GM12878 (cell line): Measurements from ENCODE around the gene RENBP. TPM values are rescaled to one million over a fixed set of nuclear protein-coding genes. Genes with fewer than 3 reads are reported as not detected.

Experiments
- ATAC-seq: fragments of 200-7000 bp; cut with Tn5 transposase; 3 replicates; pipeline ENCODE4 v1.9.1; 2020; ENCODE audit warnings: mild to moderate bottlenecking, moderate library complexity
- BruUV-seq: library from RNA; stranded (reverse); fragments of 400-500 nt; replicated peaks from 2 replicates; lab custom pipeline; 2021; lab: Mats Ljungman, UMichigan
- CTCF ChIA-PET: fragments of 300-600 bp; sonication (Branson Sonifier 250); formaldehyde crosslinking; extraction: SDS; loops from one replicate; lab custom pipeline; 2021; ENCODE audit warnings: inconsistent platforms; lab: Yijun Ruan, JAX
- POLR2A ChIA-PET: fragments of 350-600 bp; formaldehyde crosslinking; extraction: SDS; loops from one replicate; lab custom pipeline; 2021; ENCODE audit warnings: inconsistent platforms; lab: Charles Lee
- RAD21 ChIA-PET: fragments of 300-600 bp; sonication (Branson Sonifier 250); formaldehyde crosslinking; loops from one replicate; lab custom pipeline; 2023; ENCODE audit warnings: antibody characterized with exemption; ENCODE audit not compliant: unreplicated experiment; lab: Charles Lee
- SMC1A ChIA-PET: fragments of 300-600 bp; sonication (Branson Sonifier 250); formaldehyde crosslinking; loops from one replicate; lab custom pipeline; 2023; ENCODE audit not compliant: unreplicated experiment, uncharacterized antibody; lab: Charles Lee
- DNase-seq: peaks from one replicate; pipeline ENCODE4 v3.0.0-alpha.2; 2011; ENCODE audit warnings: low read depth, low spot score
- FAIRE-seq: peaks from 3 replicates; lab custom pipeline; 2011; peaks lifted over from hg19 to GRCh38; lab: Jason Lieb, UNC
- H2AFZ ChIP-seq: 2 replicates; pipeline ENCODE4 v1.6.0; 2011; ENCODE audit warnings: low read depth, low read length, control low read depth; ENCODE audit not compliant: control insufficient read depth
- H3K27ac ChIP-seq: 2 replicates; pipeline ENCODE4 v1.5.1; 2011; ENCODE audit warnings: control low read depth; ENCODE audit not compliant: control insufficient read depth, insufficient read depth
- H3K27me3 ChIP-seq, 2 experiments: replicated peaks in 1 of 2; 2 replicates each; pipeline versions ENCODE4 v1.6.0 to v1.6.1; 2011; ENCODE audit warnings: low read length in 1 of 2; ENCODE audit not compliant: control insufficient read depth in 2 of 2, insufficient read depth in 2 of 2
- H3K36me3 ChIP-seq, 2 experiments: 2 replicates each; pipeline ENCODE4 v1.5.1; 2011; ENCODE audit warnings: low read length in 1 of 2; ENCODE audit not compliant: control insufficient read depth in 2 of 2, insufficient read depth in 2 of 2
- H3K4me1 ChIP-seq: 2 replicates; pipeline ENCODE4 v1.6.1; 2011; ENCODE audit warnings: mild to moderate bottlenecking, low read length, moderate library complexity, mixed read lengths; ENCODE audit not compliant: control insufficient read depth, insufficient read depth
- H3K4me2 ChIP-seq: 2 replicates; pipeline ENCODE4 v1.6.0; 2011; ENCODE audit warnings: control low read depth; ENCODE audit not compliant: control insufficient read depth, insufficient read depth
- H3K4me3 ChIP-seq: fragments of 200-600 bp; sonication (generic); 2 replicates; pipeline ENCODE4 v1.5.1; 2016
- H3K79me2 ChIP-seq: 2 replicates; pipeline ENCODE4 v1.6.0; 2011; ENCODE audit warnings: low read length; ENCODE audit not compliant: control insufficient read depth, insufficient read depth
- H3K9ac ChIP-seq: 2 replicates; pipeline ENCODE4 v1.8.0; 2011; ENCODE audit warnings: low read length, control low read depth, mixed read lengths; ENCODE audit not compliant: control insufficient read depth, insufficient read depth
- H3K9me3 ChIP-seq: replicated peaks from 3 replicates; pipeline ENCODE4 v1.5.1; 2011; ENCODE audit warnings: mild to moderate bottlenecking, low read length; ENCODE audit not compliant: control insufficient read depth, insufficient read depth
- H4K20me1 ChIP-seq: 2 replicates; pipeline ENCODE4 v1.6.0; 2011; ENCODE audit not compliant: control insufficient read depth, insufficient read depth
- BHLHE40 ChIP-seq, 2 experiments: fragments of 450-650 bp in 1 of 2; IDR thresholded peaks; 2 replicates each; pipeline ENCODE4 v1.6.1; 2011 to 2017; ENCODE audit warnings: low read depth in 2 of 2, borderline replicate concordance in 1 of 2, improper control_type of control experiment in 1 of 2, low read length in 1 of 2, mild to moderate bottlenecking in 1 of 2
- IKZF1 ChIP-seq: fragments of 450-650 bp; conservative IDR thresholded peaks from 2 replicates; pipeline ENCODE4 v1.6.1; 2017; ENCODE audit warnings: antibody characterized with exemption, mild to moderate bottlenecking
- IKZF2 ChIP-seq, 2 experiments: fragments of 450-650 bp; IDR thresholded peaks; 2 replicates each; pipeline ENCODE4 v1.6.1; 2017; ENCODE audit warnings: mild to moderate bottlenecking in 2 of 2, moderate library complexity in 2 of 2
- NFYA ChIP-seq: IDR thresholded peaks from 2 replicates; pipeline ENCODE4 v1.6.1; 2011; ENCODE audit warnings: low read depth, mild to moderate bottlenecking, low read length, improper control_type of control experiment, borderline replicate concordance
- PAX8 ChIP-seq: fragments of 450-650 bp; IDR thresholded peaks from 2 replicates; pipeline ENCODE4 v1.6.1; 2017; ENCODE audit warnings: mild to moderate bottlenecking, moderate library complexity
- POLR2AphosphoS5 ChIP-seq: IDR thresholded peaks from 2 replicates; pipeline ENCODE4 v1.6.1; 2011; ENCODE audit warnings: mild to moderate bottlenecking, low read length, inconsistent platforms
- RCOR1 ChIP-seq: conservative IDR thresholded peaks from 2 replicates; pipeline ENCODE4 v1.6.1; 2012; ENCODE audit warnings: low read depth, low read length, improper control_type of control experiment
- SREBF2 ChIP-seq: IDR thresholded peaks from 2 replicates; pipeline ENCODE4 v1.6.1; 2012; ENCODE audit warnings: mild to moderate bottlenecking, low read length
- STAT1 ChIP-seq: fragments of 450-650 bp; conservative IDR thresholded peaks from 2 replicates; pipeline ENCODE4 v1.6.1; 2014; ENCODE audit warnings: antibody characterized with exemption, mild to moderate bottlenecking
- SUPT20H ChIP-seq: IDR thresholded peaks from 2 replicates; pipeline ENCODE4 v1.6.1; 2011; ENCODE audit warnings: low read depth, mild to moderate bottlenecking, low read length, moderate library complexity, borderline replicate concordance; ENCODE audit not compliant: control insufficient read depth
- YY1 ChIP-seq: IDR thresholded peaks from 2 replicates; pipeline ENCODE4 v1.6.1; 2011; ENCODE audit warnings: low read depth, mild to moderate bottlenecking, low read length
- WGBS: methylation state at CpG from one replicate; pipeline ENCODE4 v1.1.6; 2016; ENCODE audit warnings: low lambda C conversion rate; ENCODE audit not compliant: insufficient replicate concordance, insufficient coverage; ENCODE audit errors: missing lambda C conversion rate; 5-methylcytosine and 5-hydroxymethylcytosine counted together
- in situ Hi-C: fragments of 300-500 bp; cut with MboI; formaldehyde crosslinking; loops from 9 replicates; pipeline ENCODE4 v1.14.3; 2018; ENCODE audit warnings: mixed read lengths
- intact Hi-C: fragments of 100-400 bp; cut with micrococcal nuclease; formaldehyde crosslinking; loops from one replicate; pipeline ENCODE4 v1.14.2; 2022; ENCODE audit not compliant: unreplicated experiment
- polyA plus RNA-seq, 11 experiments: library from polyadenylated mRNA; depleted of rRNA in 4 of 11; unstranded in 6 of 11; stranded (reverse) in 5 of 11; fragments of >200 nt; fragmentation: Nextera tagmentation in 4 of 11; fragmentation: Illumina TruSeq in 1 of 11; extraction: Ambion mirVana in 4 of 11; extraction: Trizol in 1 of 11; gene quantifications; 1 replicate in 1 of 11; 2 replicates in 10 of 11; pipeline versions ENCODE4 v1.2.1 to v1.2.3, GENCODE V29; 2011 to 2016; ENCODE audit warnings: inconsistent platforms in 2 of 11, missing spikeins in 2 of 11, low read depth in 1 of 11
- total RNA-seq, 4 experiments: library from RNA; depleted of rRNA in 3 of 4; stranded (reverse); fragments of >200 nt in 3 of 4; fragmentation: Illumina TruSeq in 1 of 4; extraction: Trizol in 1 of 4; gene quantifications; 2 replicates each; pipeline versions ENCODE4 v1.2.1 to v1.2.3, GENCODE V29; 2013 to 2021
- TF ChIP-seq, protein P1 (sequence below): fragments of 450-650 bp; IDR thresholded peaks from 2 replicates; pipeline ENCODE4 v1.6.1; 2016; ENCODE audit warnings: mild to moderate bottlenecking, moderate library complexity, borderline replicate concordance
- TF ChIP-seq, protein P2 (sequence below): fragments of 450-650 bp; IDR thresholded peaks from 2 replicates; pipeline ENCODE4 v1.6.1; 2017; ENCODE audit warnings: mild to moderate bottlenecking, moderate library complexity

Gene RENBP
- total and polyA plus RNA-seq, 10 of the 15 experiments (the other 5 are each of a cell fraction or from before 2014, with no cell fraction given) = 0.36 to 4.9 (median 1.8) TPM; not detected in 3

DNA sequence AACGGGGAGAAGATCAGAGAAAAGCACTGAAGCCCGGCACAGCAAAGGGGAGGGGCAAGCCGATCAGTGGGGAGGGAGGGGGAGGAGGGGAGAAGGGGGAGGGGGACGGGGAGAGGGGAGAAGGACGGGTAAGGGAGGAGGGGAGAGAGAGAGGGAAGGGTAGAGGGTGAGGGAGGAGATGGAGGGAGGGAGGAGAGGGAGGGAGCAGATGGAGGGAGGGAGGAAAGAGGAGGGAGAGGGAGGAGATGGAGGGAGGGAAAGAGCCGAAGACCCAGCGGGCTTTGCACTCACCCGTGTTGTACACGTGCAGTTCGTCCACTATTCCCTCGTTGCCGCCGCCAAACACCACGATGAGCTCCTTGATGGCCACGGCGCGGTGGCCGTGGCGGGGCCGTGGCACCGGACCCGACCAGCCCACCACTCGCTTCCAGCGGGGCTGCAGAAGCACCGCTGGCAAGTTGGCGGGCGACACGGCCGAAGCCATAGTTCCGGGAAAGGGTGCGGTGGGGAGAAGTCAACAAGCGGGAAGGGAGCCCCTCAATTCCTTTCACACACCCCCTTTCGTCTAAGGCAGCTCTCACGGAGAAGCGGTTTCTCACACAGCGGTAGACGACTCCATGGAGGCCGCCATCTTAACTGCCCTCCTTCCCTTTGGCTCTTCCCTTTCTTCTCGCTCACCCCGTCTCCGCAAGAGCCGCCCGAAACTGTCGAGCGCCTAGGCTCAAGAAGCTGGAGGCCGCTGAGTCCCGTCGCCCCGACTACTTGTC is 26.1 kb upstream of the RENBP start:
- ATAC-seq = peak; percentile 28
- RAD21 ChIA-PET = interaction anchor here (1.1 to 6.4 kb wide), 9 partner anchors 11 to 50 kb away, joined by 3 to 48 read pairs (median 8); partner anchors contain the start of gene ARHGAP4
- no peaks in the 10 kb centered on the region for H4K20me1 ChIP-seq
- no peak for TF ChIP-seq SREBF2
- TF ChIP-seq, protein P1, sequence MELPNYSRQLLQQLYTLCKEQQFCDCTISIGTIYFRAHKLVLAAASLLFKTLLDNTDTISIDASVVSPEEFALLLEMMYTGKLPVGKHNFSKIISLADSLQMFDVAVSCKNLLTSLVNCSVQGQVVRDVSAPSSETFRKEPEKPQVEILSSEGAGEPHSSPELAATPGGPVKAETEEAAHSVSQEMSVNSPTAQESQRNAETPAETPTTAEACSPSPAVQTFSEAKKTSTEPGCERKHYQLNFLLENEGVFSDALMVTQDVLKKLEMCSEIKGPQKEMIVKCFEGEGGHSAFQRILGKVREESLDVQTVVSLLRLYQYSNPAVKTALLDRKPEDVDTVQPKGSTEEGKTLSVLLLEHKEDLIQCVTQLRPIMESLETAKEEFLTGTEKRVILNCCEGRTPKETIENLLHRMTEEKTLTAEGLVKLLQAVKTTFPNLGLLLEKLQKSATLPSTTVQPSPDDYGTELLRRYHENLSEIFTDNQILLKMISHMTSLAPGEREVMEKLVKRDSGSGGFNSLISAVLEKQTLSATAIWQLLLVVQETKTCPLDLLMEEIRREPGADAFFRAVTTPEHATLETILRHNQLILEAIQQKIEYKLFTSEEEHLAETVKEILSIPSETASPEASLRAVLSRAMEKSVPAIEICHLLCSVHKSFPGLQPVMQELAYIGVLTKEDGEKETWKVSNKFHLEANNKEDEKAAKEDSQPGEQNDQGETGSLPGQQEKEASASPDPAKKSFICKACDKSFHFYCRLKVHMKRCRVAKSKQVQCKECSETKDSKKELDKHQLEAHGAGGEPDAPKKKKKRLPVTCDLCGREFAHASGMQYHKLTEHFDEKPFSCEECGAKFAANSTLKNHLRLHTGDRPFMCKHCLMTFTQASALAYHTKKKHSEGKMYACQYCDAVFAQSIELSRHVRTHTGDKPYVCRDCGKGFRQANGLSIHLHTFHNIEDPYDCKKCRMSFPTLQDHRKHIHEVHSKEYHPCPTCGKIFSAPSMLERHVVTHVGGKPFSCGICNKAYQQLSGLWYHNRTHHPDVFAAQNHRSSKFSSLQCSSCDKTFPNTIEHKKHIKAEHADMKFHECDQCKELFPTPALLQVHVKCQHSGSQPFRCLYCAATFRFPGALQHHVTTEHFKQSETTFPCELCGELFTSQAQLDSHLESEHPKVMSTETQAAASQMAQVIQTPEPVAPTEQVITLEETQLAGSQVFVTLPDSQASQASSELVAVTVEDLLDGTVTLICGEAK = no peak
- no peak for TF ChIP-seq SUPT20H
- 0 out of 2 replicates have a peak, but pooled peaks have one; percentile 30 for TF ChIP-seq STAT1
- peak; percentile 96 for TF ChIP-seq RCOR1
- no peak; a peak in 1 of 4 replicates for TF ChIP-seq IKZF2 (IDR thresholded peaks at IDR 0.05)
- no peak for TF ChIP-seq NFYA
- TF ChIP-seq, protein P2, sequence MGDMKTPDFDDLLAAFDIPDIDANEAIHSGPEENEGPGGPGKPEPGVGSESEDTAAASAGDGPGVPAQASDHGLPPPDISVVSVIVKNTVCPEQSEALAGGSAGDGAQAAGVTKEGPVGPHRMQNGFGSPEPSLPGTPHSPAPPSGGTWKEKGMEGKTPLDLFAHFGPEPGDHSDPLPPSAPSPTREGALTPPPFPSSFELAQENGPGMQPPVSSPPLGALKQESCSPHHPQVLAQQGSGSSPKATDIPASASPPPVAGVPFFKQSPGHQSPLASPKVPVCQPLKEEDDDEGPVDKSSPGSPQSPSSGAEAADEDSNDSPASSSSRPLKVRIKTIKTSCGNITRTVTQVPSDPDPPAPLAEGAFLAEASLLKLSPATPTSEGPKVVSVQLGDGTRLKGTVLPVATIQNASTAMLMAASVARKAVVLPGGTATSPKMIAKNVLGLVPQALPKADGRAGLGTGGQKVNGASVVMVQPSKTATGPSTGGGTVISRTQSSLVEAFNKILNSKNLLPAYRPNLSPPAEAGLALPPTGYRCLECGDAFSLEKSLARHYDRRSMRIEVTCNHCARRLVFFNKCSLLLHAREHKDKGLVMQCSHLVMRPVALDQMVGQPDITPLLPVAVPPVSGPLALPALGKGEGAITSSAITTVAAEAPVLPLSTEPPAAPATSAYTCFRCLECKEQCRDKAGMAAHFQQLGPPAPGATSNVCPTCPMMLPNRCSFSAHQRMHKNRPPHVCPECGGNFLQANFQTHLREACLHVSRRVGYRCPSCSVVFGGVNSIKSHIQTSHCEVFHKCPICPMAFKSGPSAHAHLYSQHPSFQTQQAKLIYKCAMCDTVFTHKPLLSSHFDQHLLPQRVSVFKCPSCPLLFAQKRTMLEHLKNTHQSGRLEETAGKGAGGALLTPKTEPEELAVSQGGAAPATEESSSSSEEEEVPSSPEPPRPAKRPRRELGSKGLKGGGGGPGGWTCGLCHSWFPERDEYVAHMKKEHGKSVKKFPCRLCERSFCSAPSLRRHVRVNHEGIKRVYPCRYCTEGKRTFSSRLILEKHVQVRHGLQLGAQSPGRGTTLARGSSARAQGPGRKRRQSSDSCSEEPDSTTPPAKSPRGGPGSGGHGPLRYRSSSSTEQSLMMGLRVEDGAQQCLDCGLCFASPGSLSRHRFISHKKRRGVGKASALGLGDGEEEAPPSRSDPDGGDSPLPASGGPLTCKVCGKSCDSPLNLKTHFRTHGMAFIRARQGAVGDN = 0 out of 2 replicates have a peak, but pooled peaks have one; percentile 39
- peak; percentile 37; the same call in 1 of the 2 replicates for TF ChIP-seq POLR2AphosphoS5
- no peak for TF ChIP-seq PAX8
- peak; percentile 28 to 86; a peak in 2 of 4 replicates for TF ChIP-seq BHLHE40 (IDR thresholded peaks at IDR 0.05; ENCODE audit: borderline replicate concordance in 1 of 2, low read depth in 2 of 2, low read length in 1 of 2)
- peak; percentile 95 for TF ChIP-seq YY1
- TF ChIP-seq IKZF1 = no peak

More for the DNA sequence above, 26.1 kb upstream of the RENBP start:
- TSS peak; percentile 64 for BruUV-seq
- Histone ChIP-seq H3K27me3 (no peaks in the 10 kb centered on the region), H3K4me2 (peak overlapping the region; percentile 38; the same call in 1 of the 2 replicates), H3K4me3 (peak overlapping the region; percentile 95), H3K36me3 (no peaks in the 10 kb centered on the region; a peak in 1 of 4 replicates), H3K4me1 (peaks cover 19% of the 10 kb centered on the region), H2AFZ (peak overlapping the region; percentile 41), H3K9me3 (no peaks in the 10 kb centered on the region), H3K79me2 (peaks cover 72% of the 10 kb centered on the region), H3K27ac (peak overlapping the region; percentile 99), H3K9ac (peak overlapping the region; percentile 96)
- CTCF ChIA-PET = interaction anchor here (1.1 to 5.9 kb wide), 6 partner anchors 15 to 568 kb away, joined by 3 to 35 read pairs (median 7); no protein-coding TSS in a partner anchor
- in situ Hi-C loops = no loop called here
- intact Hi-C loops = loop anchor here (2.0 to 5.0 kb wide), 2 partner anchors 44 to 127 kb away; partner anchors contain the start of genes ARHGAP4 and MECP2
- POLR2A ChIA-PET = interaction anchor here (0.5 to 7.9 kb wide), 11 partner anchors 9 to 50 kb away, joined by 3 to 68 read pairs (median 8); partner anchors contain the start of genes ARHGAP4 and IRAK1
- FAIRE-seq (peak; percentile 47), DNase-seq (no peak)
- SMC1A ChIA-PET = interaction anchor here (0.8 to 4.7 kb wide), 6 partner anchors 10 to 50 kb away, joined by 3 to 21 read pairs (median 4); partner anchors contain the start of gene ARHGAP4
- WGBS = under 1% methylated on average over 44 of the region's 49 CpGs
